ENCODE data around the gene NUDT3. TPM values are rescaled to one million over a fixed set of nuclear protein-coding genes. Genes with fewer than 3 reads are reported as not detected.
A peak's percentile ranks its signal among the peaks of the same experiment; 100 is the strongest.

The NUDT3 gene
- polyA plus RNA-seq, 3 donors: 12.6 to 22.0 (median 21.6) TPM

DNA sequence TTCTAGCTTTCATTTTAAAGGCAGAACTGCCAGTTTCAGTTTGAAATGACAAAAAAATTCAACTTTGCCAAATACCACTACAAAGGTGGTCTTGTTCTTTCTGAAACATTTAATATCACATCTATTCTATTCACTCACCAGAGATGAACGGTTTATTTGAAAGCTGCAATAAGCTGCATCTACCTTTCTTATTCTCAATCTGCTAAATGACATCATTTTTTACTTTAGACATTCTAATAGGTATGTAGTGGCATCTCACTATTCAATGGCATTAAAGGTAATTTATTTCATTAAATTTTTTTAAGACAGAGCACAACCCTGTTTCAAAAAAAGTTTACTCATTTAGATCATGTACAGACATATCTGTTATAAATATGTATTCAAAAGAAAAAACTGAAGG, 77.2 kb downstream of the NUDT3 start:
- no peak for DNase-seq (ENCODE audit: extremely low read depth in 1 of 11, low read depth in 9 of 11, low spot score in 4 of 11)

DNA sequence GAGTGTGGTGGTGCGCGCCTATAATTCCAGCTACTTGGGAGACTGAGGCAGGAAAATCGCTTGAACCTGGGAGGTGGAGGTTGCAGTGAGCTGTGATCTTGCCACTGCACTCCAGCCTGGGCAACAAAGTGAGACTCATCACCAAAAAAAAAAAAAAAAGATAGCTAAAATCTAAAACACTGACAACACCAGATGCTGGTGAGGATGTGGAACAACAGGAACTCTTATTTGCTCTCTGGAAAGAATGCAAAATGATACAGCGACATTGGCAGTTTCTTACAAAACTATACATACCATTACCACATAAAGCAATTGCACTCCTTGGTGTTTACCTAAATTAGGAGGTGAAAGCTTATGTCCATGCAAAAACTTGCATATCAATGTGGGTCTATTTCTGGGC, 80.2 kb downstream of the NUDT3 start:
- no peak for DNase-seq (ENCODE audit: extremely low read depth in 1 of 11, low read depth in 9 of 11, low spot score in 4 of 11)

DNA sequence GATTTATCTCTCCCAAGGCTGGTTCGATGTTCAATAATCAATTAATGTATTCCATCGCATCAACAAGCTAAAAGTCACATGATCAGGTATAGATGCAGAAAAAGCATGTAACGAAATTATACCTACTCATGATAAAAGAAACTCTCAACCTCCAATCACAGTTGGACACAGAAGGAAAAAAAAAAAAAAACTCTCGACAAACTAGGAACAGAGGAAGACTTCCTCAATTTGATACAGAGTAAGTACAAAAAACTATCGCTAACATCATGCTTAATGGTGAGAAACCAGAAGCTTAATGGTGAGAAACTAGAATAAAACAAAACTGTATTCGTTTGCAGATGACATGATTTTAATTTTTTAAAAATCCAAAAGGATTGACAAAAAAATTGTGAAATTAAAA, 81.7 kb downstream of the NUDT3 start:
- no peak for DNase-seq (ENCODE audit: extremely low read depth in 1 of 11, low read depth in 9 of 11, low spot score in 4 of 11)

DNA sequence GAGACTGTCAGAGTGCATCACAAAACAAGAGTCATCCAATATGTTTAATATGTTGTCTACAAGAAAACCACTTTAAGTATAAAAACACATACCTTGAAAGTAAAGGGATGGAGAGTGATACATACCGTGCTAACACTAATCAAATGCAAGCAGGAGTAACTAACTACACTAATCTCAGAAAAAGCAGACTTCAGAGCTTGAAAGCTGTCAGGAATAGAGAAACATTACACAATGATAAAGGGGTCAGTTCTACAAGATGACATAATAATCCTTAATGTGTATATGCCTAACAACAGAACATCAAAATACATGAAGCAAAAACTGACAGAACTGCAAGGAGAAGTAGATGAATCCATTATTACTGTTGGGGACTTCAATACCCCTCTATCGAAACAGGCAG, 84.0 kb downstream of the NUDT3 start:
- DNase-seq (ENCODE audit: extremely low read depth in 1 of 11, low read depth in 9 of 11, low spot score in 4 of 11): no peak

DNA sequence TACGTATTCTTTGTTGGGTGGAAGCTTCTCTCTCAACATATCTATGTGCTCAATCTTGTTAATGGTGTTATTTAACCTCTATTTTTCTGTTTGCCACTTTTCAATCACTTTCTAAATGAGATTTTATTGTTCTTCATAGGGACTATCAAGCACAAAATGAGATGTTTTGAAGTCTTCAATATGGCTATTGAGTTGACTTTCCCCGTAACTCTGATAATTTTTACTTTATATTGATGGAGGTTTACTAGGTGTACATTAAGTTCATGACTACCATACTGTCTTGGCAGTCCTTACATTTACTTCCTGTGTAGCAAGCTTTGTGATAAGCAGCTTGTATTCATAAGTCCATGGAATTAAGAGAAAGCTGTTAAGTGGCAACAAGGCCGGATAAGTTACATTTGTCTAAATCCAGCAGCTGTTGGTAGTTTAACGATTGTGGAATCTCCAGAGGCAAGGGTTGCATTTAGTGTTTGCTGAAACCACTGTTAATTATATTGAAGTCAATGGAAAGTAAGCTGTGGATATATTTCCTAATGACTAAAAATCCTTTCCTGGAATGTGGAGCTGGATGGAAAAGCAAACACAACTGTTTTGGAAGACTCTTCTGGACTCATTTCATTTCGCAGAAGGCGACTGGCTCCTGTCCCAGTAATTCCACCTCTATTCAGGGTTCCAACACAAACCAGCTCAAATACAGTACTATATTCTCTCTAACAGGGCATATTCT, 86.3 kb downstream of the NUDT3 start:
- peak in 7 of 11 donors; percentile 27 to 67 (median 57) for DNase-seq (ENCODE audit: extremely low read depth in 1 of 11, low read depth in 9 of 11, low spot score in 4 of 11)

DNA sequence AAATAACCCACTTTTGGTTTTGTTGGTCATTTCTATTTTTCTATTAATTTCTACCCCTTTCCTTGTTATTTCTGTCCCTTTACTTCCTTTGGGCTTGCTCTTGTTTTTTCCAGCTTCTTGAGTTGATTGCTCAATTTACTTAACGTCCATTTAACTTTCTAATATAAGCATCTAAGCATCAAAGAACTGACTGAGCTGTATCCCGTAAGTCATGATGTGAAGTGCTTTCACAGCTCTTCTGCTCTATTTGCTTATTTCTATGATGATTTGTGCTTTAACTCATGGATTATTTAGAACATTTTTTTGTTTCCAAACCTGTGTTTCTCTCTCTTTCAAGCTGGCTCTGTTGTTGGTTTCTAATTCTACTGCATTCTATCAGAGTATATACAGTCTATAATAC, 87.0 kb downstream of the NUDT3 start:
- no peak for DNase-seq (ENCODE audit: extremely low read depth in 1 of 11, low read depth in 9 of 11, low spot score in 4 of 11)

DNA sequence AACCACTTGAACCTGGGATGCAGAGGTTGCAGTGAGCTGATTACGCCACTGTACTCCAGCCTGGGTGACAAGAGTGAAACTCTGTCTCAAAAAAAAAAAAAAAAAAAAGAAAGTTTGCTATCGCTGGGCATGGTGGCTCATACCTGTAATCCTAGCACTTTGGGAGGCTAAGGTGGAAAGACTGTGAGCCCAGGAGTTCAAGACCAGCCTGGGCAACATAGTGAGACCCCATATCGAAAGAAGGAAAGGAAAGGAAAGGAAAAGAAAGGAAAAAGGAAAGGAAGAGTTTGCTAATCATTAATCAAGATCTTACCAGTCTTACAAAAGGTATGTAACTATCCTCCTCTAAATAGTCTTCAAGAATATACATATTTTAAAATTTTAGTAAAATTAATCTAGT, 88.3 kb downstream of the NUDT3 start:
- DNase-seq (ENCODE audit: extremely low read depth in 1 of 11, low read depth in 9 of 11, low spot score in 4 of 11): no peak

DNA sequence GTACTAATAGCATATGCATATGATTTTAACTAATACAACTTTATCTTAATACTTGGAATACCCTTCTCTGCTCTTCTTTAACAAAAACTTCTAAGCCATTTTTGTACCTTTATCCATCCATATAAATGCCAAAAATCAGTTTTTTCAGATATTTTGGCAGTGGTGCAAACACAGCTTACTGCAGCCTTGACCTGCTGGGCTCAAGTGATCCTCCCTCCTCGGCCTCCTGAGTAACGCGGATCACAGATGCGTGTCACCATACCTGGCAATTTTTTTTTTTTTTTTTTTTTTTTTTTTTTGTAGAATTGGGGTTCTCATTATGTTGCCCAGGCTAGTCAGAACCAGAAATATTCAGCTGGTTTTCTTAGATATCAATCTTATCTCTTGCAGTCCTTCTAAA, 89.5 kb downstream of the NUDT3 start:
- DNase-seq (ENCODE audit: extremely low read depth in 1 of 11, low read depth in 9 of 11, low spot score in 4 of 11): no peak

DNA sequence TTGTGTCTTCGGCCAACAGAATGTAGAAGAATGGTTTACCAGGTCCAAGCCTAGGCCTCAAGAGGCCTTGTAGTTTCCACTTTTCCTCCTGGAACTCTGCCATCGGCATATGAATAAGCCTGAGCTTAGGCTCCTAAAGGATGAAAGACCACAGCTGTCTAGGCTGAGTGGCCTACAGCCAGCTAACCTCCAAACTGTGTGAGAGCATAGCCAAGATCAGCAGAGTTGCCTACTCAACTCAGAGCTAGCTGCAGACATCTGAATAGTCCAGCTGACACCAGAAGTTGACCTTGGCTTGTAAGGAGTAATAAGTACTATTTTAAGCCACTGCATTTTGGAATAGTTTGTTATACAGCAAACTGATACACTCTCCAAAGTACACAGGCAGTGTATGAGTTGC, 91.1 kb downstream of the NUDT3 start:
- peak in 8 of 11 donors; percentile 34 to 78 (median 48) for DNase-seq (ENCODE audit: extremely low read depth in 1 of 11, low read depth in 9 of 11, low spot score in 4 of 11)

DNA sequence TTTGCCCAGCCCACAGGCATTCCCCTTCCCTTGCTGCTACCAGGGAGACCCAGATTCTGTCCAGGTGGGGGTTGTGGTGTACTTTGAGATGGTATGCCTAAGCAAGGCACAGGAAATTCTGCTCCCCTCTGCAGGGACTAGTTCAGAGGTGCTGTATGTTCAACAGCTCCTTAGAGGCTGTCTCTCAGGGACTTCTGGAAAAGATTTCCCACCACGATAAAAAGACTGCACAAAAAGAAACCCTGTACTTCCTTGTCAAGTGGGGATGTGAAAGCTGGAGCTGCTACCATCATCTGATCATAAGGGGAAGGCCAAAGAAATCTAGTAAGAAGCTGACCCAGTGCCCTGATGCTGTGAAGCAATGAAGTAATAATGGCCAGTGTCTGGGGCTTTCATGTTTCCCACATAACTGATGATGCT, 92.1 kb downstream of the NUDT3 start:
- DNase-seq (ENCODE audit: extremely low read depth in 1 of 11, low read depth in 9 of 11, low spot score in 4 of 11): no peak

DNA sequence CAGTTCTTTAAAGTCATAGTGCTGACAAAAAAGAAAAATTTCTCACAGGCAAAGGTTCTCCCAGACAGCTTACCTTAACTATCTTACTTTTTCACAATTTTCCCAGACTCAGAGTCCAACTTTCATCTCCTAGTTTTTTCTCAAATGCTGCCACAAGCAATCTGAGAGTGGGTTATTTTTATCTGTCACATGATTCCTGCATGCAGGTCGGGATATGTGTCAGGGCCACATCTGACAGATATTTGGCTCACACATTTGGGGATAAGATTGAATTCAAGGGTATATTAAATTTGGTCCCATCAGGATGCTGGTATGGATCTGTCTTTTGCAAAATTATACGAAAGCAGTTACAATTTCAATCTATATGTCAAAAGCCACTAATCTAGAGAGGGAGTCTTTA, 93.5 kb downstream of the NUDT3 start:
- no peak for DNase-seq (ENCODE audit: extremely low read depth in 1 of 11, low read depth in 9 of 11, low spot score in 4 of 11)

DNA sequence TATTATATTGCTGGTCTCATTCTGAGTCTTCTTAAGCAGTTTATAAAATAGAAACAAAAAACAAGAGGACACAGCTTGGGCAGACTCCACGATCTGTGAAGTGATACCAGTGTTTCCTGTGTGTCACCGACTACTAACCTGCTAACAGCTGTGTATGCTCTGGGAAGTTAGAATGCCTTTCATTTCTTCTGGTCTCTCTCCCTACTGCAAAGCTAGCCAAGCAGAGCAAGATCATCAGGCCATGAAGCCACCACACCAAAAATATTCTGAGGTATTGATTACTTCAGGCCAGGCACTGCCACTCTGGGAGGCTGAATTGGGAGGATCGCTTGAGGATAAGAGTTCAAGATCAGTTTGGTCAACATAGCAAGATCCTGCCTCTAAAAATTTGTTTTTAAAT, 96.7 kb downstream of the NUDT3 start:
- DNase-seq (ENCODE audit: extremely low read depth in 1 of 11, low read depth in 9 of 11, low spot score in 4 of 11): no peak

DNA sequence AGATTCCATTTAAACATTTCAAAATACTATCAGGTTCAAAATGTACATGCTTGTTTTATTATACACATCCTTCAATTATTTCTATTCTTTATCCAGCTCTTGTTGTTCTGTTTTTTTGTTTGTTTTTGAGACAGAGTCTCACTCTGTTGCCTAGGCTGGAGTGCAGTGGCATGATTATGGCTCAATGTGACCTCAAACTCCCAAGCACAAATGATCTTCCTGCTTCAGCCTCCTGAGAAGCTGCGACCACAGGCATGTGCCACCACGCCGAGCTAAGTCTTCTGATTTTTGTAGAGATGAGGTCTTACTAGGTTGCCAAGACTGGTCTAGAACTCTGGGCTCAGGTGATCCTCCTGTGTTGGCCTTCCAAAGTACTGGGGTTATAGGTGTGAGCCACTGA, 99.5 kb downstream of the NUDT3 start:
- DNase-seq (ENCODE audit: extremely low read depth in 1 of 11, low read depth in 9 of 11, low spot score in 4 of 11): no peak

DNA sequence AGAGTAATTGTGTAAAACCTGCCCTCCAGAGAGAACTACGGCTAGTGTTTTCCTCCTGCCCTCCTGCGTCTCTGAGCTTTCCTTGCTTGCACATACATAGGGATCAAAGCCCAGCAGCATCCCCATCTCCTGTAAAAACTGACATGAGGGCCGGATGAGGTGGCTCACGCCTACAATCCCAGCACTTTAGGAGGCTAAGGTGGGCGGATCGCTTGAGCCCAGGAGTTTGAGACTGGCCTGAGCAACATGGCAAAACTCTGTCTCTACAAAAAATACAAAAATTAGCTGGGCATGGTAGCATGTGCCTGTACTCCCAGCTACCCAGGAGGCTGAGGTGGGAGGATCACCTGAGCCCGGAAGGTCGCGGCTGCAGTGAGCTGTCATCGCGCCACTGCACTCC, 103.3 kb downstream of the NUDT3 start:
- no peak for DNase-seq (ENCODE audit: extremely low read depth in 1 of 11, low read depth in 9 of 11, low spot score in 4 of 11)

DNA sequence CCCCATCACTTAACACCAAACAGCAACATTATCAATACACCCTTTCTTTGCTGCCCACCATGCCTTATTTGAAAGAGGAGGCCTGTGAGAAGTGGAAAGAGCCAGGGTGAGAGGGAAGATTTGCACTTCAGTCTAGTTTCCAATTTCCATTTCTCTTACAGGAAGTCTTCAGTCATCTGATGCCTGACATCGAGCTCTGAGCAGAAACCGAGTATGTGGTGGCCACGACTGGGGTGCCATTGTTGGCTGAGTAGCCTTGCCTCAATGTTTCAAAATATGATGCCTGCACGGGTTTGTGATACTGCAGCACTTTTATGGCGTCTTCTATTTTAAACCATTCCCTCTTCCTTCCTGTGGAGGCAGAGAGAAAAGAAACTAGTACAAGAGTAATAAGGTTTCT, 103.9 kb downstream of the NUDT3 start:
- DNase-seq (ENCODE audit: extremely low read depth in 1 of 11, low read depth in 9 of 11, low spot score in 4 of 11): no peak

DNA sequence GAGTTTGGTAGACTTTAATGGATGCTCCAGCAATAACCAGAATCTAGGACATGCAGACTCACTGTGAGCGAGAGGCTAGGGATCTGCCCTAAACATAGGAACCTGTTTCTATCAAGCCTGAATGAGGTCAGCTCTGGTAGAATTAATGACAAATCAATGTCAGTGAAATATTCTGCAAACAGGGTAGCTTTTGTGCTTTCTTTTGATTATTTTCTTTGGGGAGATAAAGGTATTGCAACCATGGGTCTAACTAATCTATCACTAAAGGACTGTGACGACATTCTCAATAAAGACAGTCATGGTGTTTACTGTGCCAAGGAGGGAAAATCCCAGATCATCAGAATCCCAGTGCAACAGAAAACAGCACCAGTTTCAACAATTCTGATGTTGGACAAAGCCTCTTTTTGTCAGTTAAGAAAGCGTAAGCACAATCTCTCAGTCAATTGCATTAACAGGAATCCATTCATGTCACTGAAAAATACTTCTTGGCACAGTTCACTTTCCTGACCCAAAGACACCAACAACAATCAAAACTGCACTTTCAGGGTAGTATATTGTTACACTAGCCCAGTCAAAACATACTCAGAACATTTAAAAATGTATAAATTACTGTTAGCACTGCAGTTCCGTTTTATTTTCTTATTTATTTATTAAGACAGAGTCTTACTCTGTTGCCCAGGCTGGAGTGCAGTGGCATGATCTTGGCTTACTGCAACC, 106.9 kb downstream of the NUDT3 start:
- no peak for DNase-seq (ENCODE audit: extremely low read depth in 1 of 11, low read depth in 9 of 11, low spot score in 4 of 11)

DNA sequence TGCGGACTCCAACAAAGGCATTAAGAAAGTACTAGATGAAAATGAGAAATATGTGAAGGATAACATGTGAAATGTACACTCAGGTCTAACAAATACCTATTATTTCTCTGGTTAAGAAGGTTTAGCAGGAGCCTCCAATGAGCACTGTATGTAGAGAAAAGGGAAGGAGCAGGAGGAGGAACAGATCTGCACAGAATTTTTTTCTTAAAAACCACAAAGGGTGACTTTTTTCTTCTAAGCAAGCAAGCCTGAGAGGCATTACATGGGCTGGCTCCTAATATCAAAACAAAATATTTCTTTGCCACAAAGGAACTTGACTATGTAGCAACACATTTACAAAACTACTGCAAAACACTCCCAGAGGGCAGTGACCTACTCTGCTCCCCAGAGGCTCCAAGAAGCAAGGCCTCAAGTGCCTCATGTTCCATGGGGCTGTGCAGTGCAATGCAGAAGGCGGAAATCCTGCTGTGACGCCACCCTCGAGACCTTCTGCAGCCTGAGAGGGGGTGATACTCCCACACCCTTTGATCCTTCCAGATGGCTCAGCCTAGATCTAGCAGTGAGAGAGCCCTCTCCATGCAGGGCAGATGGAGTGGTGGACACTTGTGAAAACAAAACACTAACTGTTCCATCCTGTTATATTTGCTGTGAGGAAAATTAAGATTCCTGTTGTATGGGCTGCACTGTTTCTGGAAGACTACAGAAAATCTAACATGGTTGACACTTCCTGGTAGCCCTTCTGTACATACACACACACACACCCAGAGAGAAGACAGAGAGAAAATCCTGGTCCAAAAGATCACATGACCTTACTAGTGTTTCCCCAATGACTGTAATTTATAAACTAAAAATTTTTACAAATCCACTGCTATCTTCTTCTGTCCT, 107.7 kb downstream of the NUDT3 start:
- DNase-seq (ENCODE audit: extremely low read depth in 1 of 11, low read depth in 9 of 11, low spot score in 4 of 11): no peak

DNA sequence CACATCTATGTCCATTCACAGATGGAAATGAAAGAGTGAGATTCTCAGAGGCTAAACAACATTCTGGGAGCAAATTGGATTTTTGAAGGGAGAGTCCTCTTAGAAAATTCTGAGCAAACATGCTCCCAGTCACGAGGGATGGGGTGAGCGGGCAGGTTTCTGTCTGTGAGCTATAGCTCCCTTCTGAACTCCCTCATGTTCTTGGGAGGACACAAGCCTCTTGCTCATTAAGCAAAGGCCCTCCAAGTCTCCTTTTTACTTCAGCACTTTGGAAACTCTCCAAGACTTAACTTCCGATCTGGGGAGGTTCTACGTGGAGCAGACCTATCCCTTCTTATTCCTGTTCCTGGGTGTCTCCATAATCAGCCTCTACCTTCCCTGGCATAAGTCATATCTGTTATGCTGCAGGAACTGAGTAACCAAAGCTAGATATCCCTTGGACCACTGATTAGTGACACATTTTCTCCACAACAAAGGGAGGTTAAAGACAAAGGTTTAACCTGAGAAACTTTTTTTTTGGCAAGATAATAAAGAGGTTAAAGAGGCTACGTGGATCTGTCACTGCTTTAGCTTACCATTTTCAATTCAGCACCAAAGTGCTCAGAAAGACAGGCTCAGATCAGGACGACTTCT, 110.7 kb downstream of the NUDT3 start:
- no peak for DNase-seq (ENCODE audit: extremely low read depth in 1 of 11, low read depth in 9 of 11, low spot score in 4 of 11)

DNA sequence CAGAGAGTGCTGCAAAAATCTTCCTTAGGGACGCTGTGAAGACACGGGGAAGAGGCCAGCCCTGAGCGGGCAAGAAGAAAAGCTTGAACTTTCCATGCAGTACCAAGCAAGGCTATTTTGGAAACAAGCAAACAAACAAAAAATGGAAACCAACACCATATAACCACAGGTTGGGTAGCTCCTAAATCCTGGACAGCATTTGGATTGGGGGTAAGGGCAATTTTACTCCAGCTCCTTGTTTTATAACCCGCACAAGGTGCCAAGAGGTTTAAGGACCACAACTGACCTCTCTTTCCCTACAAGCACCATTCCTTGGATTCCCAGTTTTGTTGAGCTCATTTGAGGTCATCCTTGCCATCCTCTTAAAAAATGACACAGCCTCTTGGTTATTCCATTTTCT, 112.3 kb downstream of the NUDT3 start:
- DNase-seq (ENCODE audit: extremely low read depth in 1 of 11, low read depth in 9 of 11, low spot score in 4 of 11): no peak

All from renal cortex interstitium (tissue), 11 donors.